ENCODE data around the gene GALNT9.

Gene GALNT9

GRCh38 chr12:132180648-132181546 lies 148.5 kb downstream of the GALNT9 start:
- DNase-seq (ENCODE audit: low spot score): no peak

DNA sequence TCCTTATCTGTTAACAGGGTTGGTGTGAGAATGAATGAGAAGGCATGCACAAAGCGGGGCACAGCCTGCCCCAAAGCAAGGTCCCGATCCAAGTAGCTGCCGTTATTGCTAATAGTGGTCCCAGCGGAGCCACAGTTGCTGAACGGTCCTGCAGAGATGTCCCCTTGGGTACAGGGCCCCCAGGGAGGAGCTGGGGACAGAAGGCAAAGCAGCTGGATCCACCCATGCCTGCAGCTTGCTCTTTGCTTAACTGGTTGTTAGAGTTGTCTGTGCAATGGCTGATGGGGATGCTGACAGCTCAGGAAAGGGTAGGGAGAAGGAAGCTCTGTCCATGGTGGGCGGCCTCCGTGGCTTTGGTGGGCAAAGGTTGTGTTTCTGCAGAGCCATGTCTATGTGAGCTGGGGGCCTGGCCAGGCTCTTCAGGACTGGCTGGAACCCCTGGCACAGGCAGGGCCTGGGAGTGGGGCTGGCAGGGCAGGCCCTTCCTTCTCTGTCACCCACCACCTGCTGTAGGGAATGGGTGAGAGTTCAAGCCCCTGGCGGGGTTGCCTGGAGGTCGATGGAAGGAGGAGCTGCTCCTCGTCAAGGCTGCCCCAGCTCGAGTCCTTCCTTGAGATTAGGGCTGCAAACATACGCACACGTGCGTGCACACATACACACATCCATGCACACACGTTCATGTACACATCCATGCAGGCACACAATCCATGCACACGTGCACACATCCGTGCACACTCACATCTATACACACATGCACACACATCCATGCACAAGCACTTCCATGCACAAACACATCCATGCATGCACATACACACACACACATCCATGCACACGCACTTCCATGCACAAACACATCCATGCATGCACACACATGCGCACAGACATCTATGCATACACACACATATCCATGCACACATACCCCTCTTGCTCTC lies 149.7 kb downstream of the GALNT9 start:
- DNase-seq (ENCODE audit: low spot score): no peak

DNA sequence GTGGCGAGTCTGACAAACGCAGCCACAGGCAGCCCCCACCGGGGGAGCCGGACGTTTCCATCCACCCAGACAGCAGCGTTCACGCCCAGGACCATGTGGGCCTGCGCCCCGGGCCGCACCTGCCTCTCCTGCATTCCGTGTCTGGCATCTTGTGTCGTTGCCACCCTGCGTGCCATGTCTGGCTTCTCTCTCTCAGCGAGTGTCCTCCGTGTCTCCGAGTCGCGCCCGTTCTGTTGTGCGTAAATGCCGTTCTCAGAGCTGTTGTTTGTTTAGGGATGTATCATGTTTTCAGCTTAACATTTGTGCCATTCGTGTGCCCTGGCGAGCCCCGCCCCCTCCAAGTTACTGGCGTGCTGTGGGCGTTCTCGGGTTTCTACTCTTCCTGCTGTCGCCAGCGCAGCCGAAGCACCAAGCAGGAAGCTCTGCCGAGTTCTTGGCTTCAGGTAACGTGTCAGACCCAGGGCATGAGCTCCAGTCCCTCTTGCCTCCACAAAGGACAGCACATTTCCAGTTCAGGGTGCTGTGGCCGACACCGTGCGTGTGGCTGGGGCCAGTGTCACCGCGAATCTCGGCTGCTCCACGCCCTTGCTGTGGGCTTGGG lies 150.5 kb downstream of the GALNT9 start:
- DNase-seq (ENCODE audit: low spot score): no peak

DNA sequence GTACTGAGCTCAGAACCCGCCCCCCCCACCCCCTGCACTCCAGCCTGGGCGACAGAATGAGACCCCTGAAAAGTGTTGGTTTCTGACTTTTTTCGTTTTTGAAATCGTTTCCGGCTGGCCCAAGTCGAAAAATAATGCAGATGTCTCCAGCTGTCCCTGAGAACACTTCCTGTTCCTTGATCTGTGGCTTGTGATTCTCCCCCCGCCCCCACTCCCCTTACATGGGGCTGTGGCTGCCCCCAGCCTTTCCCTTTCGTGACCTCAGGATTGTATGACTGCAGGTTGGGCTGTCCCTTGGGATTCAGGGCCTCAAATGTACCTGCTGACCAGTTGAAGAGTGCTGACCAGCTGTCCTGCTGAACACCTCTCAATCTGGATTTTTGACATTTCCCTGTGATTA lies 151.1 kb downstream of the GALNT9 start:
- no peak for DNase-seq (ENCODE audit: low spot score)

DNA sequence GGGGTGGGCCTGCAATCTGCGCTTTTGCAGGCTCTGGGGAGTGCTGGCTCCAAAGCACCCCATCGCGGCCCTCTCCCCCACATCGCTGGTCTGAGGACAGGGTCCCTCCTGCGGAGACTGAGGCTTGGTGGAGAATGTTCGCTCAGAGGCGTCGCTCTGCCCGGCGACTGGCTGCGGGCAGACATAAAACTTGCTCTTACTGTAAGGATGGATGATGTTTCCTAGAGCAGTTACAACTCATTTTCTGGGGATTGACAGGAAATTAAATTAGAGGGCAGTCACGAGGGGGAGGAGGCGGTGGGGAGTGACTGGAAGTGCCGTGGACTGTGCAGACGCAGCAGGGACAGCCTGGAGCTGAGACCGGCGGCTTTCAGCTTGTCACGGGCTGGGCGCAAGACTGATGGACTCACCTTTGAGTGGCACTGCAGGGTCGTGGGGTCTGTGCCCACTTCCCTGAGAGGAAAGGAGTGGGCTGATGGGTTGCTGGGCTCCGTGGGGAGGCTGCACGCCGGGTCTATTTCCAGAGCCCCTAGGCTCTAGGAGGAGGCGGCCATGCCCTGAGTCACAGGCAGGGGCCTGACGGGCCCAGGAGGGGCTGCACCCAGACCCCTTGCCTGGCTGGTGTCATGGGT lies 152.4 kb downstream of the GALNT9 start:
- DNase-seq (ENCODE audit: low spot score): no peak

DNA sequence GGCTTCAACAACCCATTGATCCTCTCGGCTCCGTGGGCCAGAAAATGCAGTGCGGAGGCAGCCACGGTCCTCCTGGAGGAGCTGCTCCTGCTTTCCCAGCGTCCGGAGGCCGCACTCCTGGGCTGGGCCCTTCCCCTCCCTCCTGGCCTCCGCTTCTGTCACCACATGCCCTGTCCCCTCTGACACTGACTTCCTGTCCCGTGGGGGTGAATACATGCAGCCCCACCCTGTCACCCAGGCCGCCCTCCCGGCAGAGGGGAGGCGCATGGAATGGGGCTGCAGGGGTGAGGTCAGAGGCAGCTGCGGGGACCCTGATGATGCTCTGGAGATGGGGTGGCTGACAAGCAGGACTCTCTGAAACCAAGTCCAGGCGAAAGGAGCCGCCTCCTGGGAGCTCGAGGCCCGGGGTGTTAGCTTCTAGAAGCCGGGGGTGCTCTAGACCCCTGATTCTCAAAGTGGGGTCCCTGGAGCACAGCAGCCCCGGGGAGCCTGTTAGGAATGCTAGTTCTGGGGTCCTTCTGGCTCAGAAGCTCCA lies 152.9 kb downstream of the GALNT9 start:
- DNase-seq (ENCODE audit: low spot score): no peak

- DNase-seq (ENCODE audit: low spot score): no peak
These were observed 153.6 kb downstream of the GALNT9 start for GRCh38 chr12:132175496-132176384.

- DNase-seq (ENCODE audit: low spot score): no peak
These were observed 154.4 kb downstream of the GALNT9 start for GRCh38 chr12:132174839-132175490.

DNA sequence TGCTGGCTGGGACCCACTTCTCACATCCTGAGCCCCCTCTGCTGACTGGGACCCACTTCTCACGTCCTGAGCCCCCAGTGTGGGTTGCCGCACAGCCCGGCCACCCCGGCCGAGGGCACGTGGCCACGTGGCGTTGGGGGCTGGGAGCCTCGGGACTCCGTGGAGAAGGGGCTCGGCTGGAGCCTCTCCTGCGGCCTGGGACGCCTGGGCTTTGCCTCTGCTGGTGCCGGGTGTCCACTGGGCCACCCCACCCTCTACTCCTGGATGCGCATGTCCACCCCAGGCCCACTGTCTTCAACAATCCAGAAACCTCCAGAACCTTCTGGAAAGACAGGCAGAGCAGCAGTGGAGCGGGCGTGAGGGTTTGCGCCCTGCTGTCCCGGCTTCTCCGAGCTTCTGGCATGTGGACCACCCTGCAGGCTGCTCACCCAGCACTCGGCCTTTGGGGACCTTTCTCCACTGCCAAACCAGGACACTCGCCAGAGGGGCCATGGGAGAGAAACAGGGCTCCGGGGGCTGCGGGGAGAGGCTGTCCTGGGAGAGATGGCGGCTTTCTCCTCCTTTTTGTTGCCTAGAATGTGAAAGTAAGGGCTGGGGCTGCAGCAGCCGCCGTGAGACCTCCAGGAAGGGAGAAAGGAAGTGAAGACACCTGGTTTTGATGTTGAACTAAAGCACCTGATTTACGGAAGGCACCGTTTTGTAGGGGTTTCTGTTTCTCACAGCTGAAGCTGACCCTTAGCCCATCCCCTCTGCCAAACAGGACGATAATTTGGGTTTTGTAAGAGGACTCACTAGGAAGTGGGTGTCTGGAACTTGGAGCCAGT lies 155.2 kb downstream of the GALNT9 start:
- no peak for DNase-seq (ENCODE audit: low spot score)

DNA sequence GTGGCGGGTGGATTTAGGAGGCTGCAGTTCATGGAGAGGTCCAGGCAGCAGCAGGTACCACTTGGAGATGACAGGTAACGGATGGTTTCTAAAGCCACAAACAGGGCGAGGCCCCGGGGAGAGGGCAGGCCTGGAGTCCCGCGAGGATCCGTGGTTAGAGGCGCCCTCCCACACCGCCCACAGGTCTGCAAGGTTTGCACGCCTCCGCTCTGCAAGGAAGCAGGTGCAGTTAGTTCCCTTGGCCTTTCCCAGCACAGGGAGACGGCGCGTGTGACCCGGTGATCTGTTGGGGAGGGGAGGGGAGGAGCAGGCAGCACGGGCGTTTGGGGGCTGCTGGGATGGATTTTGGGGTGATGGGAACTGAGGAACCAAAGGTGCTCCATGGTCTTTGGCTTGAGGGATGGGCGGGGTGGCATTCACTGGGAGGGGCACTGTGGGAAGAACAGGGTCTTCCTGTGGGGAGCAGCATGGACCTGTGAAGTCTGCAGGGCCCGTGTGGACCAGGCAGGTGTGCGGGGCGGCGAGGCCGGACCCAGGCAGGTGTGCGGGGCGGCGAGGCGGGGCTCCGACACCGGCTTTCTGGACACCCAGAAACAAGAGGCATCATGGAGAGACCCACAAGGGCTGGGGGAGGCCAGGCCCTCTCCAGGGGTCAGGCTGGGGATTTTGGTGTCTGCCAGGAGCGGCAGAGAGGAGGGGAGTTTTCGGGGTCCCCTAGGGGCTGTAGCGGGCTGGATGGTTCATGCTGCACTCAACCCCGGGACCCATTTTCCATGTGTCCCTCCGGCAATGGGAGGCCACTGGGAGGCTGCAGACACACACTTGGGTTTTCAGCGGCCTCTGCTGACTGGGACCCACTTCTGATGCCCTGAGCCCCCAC lies 156.0 kb downstream of the GALNT9 start:
- DNase-seq (ENCODE audit: low spot score): no peak

- no peak for DNase-seq (ENCODE audit: low spot score)
These were observed 156.8 kb downstream of the GALNT9 start for GRCh38 chr12:132172619-132173018.

- DNase-seq (ENCODE audit: low spot score): no peak
These were observed 157.3 kb downstream of the GALNT9 start for GRCh38 chr12:132171968-132172521.

DNA sequence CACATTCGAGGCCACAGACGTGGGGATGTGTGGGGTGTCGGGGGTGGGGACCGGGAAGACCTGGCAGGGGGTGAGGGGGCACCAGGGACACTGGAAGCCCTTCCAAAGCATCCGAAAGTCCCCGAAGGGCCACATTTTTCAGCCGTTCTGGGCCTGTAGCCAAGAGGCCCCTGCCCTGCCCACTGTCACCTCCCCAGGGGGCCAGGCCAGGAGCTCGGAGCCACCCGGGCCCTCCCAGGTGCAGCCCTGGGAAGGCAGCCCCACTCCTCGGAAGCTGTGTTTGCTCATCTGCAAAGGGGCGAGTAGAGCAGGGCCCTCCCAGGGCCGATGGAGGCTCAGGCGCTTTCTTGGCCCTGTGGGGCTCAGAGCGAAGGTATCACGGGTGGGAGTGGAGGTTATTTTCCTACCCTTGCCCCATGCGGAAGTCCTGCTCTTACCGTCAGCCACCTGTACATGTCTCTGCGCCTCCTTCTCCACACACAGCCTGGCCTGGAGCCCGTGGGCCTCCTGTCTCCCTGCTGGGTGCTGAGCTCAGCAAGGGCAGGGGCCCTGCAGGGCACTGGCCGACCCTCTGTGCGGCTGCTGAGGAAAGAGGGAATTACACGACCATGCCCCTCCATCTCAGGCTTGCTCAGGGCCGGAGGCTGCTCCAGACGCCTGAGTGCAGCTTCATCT lies 158.0 kb downstream of the GALNT9 start:
- DNase-seq (ENCODE audit: low spot score): no peak

- DNase-seq (ENCODE audit: low spot score): no peak
These were observed 158.6 kb downstream of the GALNT9 start for GRCh38 chr12:132170637-132171292.

- no peak for DNase-seq (ENCODE audit: low spot score)
These were observed 159.2 kb downstream of the GALNT9 start for GRCh38 chr12:132170094-132170636.

DNA sequence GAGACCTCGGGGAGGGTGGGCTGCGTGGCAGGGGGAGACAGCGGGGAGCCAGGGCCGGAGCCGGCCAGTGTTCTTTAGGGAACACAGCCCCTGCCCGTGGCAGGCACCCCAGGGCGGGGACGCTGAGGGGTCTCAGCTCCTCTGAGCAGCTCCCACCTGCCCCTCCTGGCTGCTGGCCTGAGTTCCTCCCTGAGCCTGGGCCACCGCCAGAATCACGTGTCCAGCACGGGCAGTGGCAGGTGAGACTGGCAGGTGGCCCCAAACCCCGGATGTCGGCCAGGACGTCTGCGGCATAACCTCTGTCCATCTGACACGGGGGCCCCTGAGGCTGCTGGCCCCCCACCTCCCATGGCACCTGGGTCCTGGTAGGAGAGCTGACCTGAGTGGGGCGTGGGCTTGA lies 160.0 kb downstream of the GALNT9 start:
- DNase-seq (ENCODE audit: low spot score): no peak
